ENCODE data around the gene SLC44A4.

Gene SLC44A4

DNA sequence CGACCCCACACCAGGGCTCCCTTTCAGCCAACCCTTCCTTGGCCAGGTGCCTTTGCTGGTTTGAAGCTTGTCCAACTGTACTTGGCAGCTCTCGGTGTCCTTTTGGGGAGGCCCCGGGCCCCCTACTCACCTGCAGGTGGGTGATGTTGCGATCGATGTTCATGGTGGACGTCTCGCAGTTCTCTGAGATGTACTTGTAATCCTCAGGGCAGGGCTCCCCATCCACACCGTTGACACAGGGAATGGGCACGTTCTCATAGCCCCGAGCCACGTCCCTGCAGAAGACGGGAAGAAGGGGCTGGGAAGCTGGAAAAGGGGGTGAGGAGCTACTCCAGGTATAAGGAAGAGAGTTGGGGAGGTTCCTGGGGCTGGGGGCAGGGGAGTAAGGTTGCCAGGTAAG, 4.9 kb upstream of the SLC44A4 start:
- Histone ChIP-seq H3K4me3 (ENCODE audit: low read depth, low read length) (no peak overlapping the region), H3K27me3 (no peaks in the 10 kb centered on the region), H3K4me1 (peaks cover 7% of the 10 kb centered on the region), H3K9me3 (no peaks in the 10 kb centered on the region), H3K36me3 (peaks cover 66% of the 10 kb centered on the region)
- DNase-seq: no peak
- TF ChIP-seq, protein P1, sequence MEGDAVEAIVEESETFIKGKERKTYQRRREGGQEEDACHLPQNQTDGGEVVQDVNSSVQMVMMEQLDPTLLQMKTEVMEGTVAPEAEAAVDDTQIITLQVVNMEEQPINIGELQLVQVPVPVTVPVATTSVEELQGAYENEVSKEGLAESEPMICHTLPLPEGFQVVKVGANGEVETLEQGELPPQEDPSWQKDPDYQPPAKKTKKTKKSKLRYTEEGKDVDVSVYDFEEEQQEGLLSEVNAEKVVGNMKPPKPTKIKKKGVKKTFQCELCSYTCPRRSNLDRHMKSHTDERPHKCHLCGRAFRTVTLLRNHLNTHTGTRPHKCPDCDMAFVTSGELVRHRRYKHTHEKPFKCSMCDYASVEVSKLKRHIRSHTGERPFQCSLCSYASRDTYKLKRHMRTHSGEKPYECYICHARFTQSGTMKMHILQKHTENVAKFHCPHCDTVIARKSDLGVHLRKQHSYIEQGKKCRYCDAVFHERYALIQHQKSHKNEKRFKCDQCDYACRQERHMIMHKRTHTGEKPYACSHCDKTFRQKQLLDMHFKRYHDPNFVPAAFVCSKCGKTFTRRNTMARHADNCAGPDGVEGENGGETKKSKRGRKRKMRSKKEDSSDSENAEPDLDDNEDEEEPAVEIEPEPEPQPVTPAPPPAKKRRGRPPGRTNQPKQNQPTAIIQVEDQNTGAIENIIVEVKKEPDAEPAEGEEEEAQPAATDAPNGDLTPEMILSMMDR (IDR thresholded peaks at IDR 0.05; ENCODE audit: low read depth, low read length): no peak

DNA sequence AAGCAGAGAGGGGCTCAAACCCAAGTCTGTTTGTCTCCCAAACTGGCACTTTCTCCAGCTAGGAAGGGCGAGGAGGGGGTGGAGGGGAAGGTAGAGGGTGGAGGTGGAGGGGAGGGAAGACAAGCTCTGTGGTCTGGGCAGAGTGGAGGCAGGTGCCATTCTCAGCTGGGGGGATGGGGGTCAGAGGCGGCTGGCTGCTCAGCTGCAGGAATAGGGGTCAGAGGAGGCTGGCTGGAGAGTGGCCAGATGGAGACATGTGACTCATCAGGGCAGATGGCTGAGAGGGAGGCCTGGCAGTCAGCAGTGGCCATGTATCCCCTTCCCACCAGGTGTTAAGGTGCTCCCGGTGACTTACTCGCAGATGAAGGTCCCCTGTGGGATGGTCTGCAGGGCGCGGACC, 3.5 kb upstream of the SLC44A4 start:
- Histone ChIP-seq H3K9me3 (no peaks in the 10 kb centered on the region), H3K27me3 (no peaks in the 10 kb centered on the region), H3K4me3 (ENCODE audit: low read depth, low read length) (no peak overlapping the region), H3K36me3 (peaks cover 54% of the 10 kb centered on the region), H3K4me1 (peaks cover 7% of the 10 kb centered on the region)
- TF ChIP-seq, protein P1 (IDR thresholded peaks at IDR 0.05; ENCODE audit: low read depth, low read length): no peak
- peak; percentile 78 for DNase-seq

DNA sequence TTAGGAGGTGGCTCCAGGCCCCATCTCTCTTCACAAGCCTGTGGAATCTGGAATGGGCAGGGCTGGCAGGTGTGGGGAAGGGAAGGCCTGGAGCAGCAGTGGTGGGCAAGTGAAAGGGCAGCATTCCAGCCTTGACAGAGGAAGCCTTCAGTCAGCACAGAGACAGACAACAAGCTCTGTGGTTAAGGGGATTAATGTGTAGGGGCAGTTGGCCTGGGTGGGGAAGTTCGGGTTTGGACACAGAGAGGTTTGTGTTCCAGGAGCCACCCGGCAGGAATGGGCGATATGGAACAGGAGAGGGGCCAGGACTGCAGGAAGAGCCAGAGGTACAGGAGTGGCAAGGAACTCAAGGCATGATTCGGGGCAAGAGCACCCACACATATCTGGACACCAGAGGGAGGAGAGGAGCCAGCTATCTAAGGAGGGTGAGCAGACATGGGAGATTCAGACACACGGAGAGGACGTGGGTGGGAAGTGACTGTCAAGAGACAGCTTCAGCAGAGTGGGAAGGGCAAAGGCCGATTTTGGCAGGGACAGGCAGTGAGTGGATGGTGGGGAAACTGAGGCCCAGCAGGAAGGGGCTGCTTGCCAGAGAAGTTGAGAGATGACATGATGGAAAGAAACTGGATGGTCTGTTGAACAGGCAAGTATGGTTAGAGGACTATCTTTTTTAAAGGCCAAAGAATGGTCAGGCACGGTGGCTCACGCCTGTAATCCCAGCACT, 2.5 kb upstream of the SLC44A4 start:
- H3K27me3 ChIP-seq: no peaks in the 10 kb centered on the region
- TF ChIP-seq, protein P1 (IDR thresholded peaks at IDR 0.05; ENCODE audit: low read depth, low read length): no peak
- DNase-seq: no peak
- no peaks in the 10 kb centered on the region for H3K9me3 ChIP-seq
- no peak overlapping the region for H3K4me3 ChIP-seq (ENCODE audit: low read depth, low read length)
- H3K36me3 ChIP-seq: peaks cover 43% of the 10 kb centered on the region
- peaks cover 7% of the 10 kb centered on the region for H3K4me1 ChIP-seq

DNA sequence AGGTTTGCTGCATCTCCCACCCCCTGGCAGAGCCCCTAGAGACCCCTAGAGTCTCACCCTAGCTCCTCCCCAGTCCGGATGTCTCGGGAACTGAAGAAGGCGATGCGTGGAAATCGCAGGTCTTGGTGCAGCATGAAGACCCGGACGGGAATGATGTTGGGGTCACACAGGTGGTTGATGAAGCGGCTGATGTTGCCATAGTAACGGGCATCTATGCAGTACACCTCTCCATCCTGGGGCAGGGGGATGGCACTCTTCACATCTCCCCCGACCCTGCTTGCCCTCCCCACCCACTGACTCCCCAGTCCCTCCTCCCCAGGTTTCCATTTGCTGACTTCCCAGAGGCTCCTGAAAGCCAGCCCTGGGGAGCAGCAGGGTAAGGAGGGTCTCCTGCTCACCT, 1.8 kb upstream of the SLC44A4 start:
- DNase-seq: no peak
- Histone ChIP-seq H3K9me3 (no peaks in the 10 kb centered on the region), H3K4me3 (ENCODE audit: low read depth, low read length) (no peak overlapping the region), H3K36me3 (peaks cover 41% of the 10 kb centered on the region), H3K27me3 (no peaks in the 10 kb centered on the region), H3K4me1 (peaks cover 7% of the 10 kb centered on the region)
- TF ChIP-seq, protein P1 (IDR thresholded peaks at IDR 0.05; ENCODE audit: low read depth, low read length): no peak

DNA sequence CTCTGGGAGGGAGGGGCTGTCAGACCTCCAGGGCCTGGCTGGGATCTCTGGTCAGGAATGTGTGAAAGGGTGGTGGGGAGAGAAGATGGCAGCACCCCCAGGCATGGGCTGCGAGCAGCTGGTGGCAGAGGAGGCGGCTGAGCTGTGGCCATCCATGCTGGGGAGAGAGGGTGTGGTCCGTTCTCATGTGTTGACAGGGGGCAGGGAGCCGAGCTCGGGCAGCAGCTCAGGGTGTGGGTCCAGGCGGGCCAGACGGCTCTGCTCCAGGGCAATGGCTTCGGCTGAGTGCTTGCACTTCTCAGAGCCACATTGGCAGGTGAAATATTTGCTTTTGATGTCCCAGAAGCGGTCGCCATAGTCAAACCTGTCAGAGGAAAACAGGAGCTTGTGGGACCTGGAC, 1.1 kb upstream of the SLC44A4 start:
- Histone ChIP-seq H3K4me1 (peaks cover 7% of the 10 kb centered on the region), H3K4me3 (ENCODE audit: low read depth, low read length) (no peak overlapping the region), H3K9me3 (no peaks in the 10 kb centered on the region), H3K36me3 (peaks cover 41% of the 10 kb centered on the region), H3K27me3 (no peaks in the 10 kb centered on the region)
- TF ChIP-seq, protein P1 (IDR thresholded peaks at IDR 0.05; ENCODE audit: low read depth, low read length): no peak
- DNase-seq: no peak

DNA sequence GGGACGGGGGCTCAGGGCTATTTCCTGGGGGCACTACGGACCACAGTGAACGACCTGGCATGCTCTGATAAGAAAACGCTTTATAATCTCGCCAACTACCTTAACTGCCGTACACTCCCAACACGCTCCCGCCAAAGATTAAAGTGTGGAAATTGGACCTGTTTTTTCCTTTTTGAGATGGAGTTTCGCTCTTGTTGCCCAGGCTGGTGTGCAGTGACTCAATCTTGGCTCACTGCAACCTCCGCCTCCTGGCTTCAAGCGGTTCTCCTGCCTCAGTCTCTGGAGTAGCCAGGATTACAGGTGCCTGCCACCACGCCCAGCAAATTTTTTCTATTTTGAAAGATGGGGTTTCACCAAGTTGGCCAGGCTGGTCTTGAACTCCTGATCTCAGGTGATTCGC, 346 bp upstream of the SLC44A4 start:
- Histone ChIP-seq H3K4me1 (peaks cover 7% of the 10 kb centered on the region), H3K4me3 (ENCODE audit: low read depth, low read length) (no peak overlapping the region), H3K27me3 (no peaks in the 10 kb centered on the region), H3K36me3 (peaks cover 41% of the 10 kb centered on the region), H3K9me3 (no peaks in the 10 kb centered on the region)
- DNase-seq: no peak
- TF ChIP-seq, protein P1 (IDR thresholded peaks at IDR 0.05; ENCODE audit: low read depth, low read length): no peak
